BJ (cell line): ENCODE results near the gene DCUN1D4. TPM values are rescaled to one million over a fixed set of nuclear protein-coding genes. Genes with fewer than 3 reads are reported as not detected.

ENCODE experiments used
- CTCF ChIA-PET: fragments of 350-600 bp; formaldehyde crosslinking; extraction: SDS; loops from one replicate; lab custom pipeline; 2021; ENCODE audit warnings: antibody characterized with exemption, inconsistent platforms; lab: Yijun Ruan, JAX
- POLR2A ChIA-PET: fragments of 300-600 bp; sonication (Branson Sonifier 250); formaldehyde crosslinking; extraction: SDS; loops from one replicate; lab custom pipeline; 2021; ENCODE audit warnings: antibody characterized with exemption; lab: Charles Lee
- DNase-seq: peaks from one replicate; pipeline ENCODE4 v3.0.0-alpha.2; 2011; ENCODE audit warnings: low read depth
- H3K27me3 ChIP-seq: 2 replicates; pipeline ENCODE4 v1.6.0; 2011; ENCODE audit warnings: low read length; ENCODE audit not compliant: control insufficient read depth, insufficient read depth
- H3K36me3 ChIP-seq: 2 replicates; pipeline ENCODE4 v1.5.1; 2011; ENCODE audit warnings: low read length; ENCODE audit not compliant: control insufficient read depth, insufficient read depth
- H3K4me3 ChIP-seq: 2 replicates; pipeline ENCODE4 v1.5.1; 2011; ENCODE audit warnings: low read depth, mild to moderate bottlenecking, control low read depth, low read length
- polyA plus RNA-seq: library from polyadenylated mRNA; depleted of rRNA; stranded (reverse); fragments of >200 nt; gene quantifications from 2 replicates; pipeline ENCODE4 v1.2.3, GENCODE V29; 2011
- TF ChIP-seq, protein P1 (sequence below): IDR thresholded peaks from 2 replicates; pipeline ENCODE4 v1.5.1; 2011; ENCODE audit warnings: low read depth, mild to moderate bottlenecking, control low read depth, inconsistent platforms, low read length, moderate library complexity; ENCODE audit not compliant: insufficient read depth

Gene DCUN1D4
- polyA plus RNA-seq, 1 experiment: 50.7 TPM

DNA sequence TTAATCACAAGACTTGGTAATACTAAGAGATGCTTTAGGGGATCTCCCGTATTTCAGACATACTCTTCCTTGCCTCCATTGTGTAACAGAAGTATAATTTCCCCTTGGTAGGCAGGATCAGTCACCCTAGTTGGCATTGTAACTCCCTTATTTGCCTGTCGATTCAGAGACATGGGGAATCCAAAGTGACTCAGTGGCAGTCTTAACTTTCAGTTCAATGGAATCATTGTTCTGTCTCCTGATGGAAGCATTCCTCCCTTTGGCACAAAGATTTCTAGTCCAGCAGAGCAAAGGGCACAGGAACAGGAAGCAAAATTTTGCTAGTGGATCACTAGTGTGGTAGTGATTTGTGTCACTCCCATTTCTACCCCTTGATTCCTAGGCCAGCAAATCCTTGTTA lies 80.4 kb downstream of the DCUN1D4 start:
- Histone ChIP-seq H3K27me3 (no peaks in the 10 kb centered on the region; the same call in 1 of the 2 replicates), H3K4me3 (no peak overlapping the region), H3K36me3 (no peaks in the 10 kb centered on the region)
- POLR2A ChIA-PET: no interaction called here
- CTCF ChIA-PET: no interaction called here
- TF ChIP-seq, protein P1, sequence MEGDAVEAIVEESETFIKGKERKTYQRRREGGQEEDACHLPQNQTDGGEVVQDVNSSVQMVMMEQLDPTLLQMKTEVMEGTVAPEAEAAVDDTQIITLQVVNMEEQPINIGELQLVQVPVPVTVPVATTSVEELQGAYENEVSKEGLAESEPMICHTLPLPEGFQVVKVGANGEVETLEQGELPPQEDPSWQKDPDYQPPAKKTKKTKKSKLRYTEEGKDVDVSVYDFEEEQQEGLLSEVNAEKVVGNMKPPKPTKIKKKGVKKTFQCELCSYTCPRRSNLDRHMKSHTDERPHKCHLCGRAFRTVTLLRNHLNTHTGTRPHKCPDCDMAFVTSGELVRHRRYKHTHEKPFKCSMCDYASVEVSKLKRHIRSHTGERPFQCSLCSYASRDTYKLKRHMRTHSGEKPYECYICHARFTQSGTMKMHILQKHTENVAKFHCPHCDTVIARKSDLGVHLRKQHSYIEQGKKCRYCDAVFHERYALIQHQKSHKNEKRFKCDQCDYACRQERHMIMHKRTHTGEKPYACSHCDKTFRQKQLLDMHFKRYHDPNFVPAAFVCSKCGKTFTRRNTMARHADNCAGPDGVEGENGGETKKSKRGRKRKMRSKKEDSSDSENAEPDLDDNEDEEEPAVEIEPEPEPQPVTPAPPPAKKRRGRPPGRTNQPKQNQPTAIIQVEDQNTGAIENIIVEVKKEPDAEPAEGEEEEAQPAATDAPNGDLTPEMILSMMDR: no peak
- DNase-seq: no peak

DNA sequence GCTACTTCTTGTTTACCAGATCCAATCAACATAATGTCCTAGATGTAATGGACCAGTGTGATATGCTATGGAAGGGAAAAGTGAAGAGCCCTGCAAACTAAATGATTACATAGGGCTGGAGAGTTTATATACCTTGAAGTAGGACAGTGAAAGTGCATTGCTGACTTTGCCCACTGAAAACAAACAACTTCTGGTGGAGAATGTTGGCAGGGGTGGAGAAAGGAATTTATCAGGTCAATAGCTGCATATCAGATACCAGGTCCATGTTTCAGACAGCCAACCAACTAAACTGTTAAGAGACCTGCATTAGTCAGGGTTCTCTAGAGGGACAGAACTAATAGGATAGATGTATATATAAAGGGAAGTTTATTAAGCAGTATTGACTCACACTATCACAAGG lies 82.4 kb downstream of the DCUN1D4 start:
- DNase-seq: no peak
- Histone ChIP-seq H3K4me3 (no peak overlapping the region), H3K27me3 (no peaks in the 10 kb centered on the region; the same call in 1 of the 2 replicates), H3K36me3 (no peaks in the 10 kb centered on the region)
- TF ChIP-seq, protein P1: no peak
- CTCF ChIA-PET: no interaction called here
- POLR2A ChIA-PET: no interaction called here

DNA sequence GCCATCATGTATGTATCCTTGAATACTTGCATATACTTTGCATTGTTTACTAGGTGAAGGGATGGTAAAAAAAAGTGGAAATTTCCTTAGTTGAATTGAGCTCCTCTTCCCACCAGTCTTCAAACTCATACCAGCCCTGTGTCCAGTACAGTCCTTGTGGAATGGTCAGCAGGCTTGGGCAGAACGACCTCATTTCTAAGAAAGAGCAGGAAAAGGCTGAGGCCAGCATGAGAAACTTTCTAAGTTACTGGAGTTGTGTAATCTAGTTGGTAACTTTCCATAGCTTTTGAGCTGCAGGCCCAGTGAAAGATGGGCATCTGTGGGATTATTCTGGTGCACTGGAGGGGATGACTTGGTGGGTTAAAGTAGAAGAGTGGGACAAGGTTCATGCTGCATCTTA lies 87.6 kb downstream of the DCUN1D4 start:
- Histone ChIP-seq H3K36me3 (no peaks in the 10 kb centered on the region), H3K27me3 (no peaks in the 10 kb centered on the region; the same call in 1 of the 2 replicates), H3K4me3 (no peak overlapping the region)
- POLR2A ChIA-PET: no interaction called here
- no peak for DNase-seq
- TF ChIP-seq, protein P1: no peak
- CTCF ChIA-PET: no interaction called here

DNA sequence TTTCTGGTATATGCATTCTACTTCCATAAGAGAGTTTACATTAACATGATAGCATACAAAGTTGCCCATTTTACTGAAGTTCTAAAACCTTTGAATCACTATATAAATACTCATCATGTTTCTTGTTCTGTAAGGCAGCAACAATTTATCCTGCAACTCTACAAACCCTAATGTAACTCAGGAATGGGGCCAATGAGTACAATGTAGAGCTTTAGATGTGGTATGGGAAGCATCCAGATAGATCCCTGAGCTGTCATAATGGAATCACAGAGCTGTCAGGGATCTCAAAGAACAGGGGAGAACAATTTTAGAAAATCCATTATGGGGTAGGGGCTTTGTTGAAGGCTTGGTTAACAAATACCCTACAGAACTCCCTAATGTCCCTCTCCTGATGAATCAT lies 88.5 kb downstream of the DCUN1D4 start:
- no peaks in the 10 kb centered on the region for H3K36me3 ChIP-seq
- no peaks in the 10 kb centered on the region for H3K27me3 ChIP-seq
- POLR2A ChIA-PET: no interaction called here
- no peak for DNase-seq
- TF ChIP-seq, protein P1: no peak
- CTCF ChIA-PET: no interaction called here
- H3K4me3 ChIP-seq: no peak overlapping the region

DNA sequence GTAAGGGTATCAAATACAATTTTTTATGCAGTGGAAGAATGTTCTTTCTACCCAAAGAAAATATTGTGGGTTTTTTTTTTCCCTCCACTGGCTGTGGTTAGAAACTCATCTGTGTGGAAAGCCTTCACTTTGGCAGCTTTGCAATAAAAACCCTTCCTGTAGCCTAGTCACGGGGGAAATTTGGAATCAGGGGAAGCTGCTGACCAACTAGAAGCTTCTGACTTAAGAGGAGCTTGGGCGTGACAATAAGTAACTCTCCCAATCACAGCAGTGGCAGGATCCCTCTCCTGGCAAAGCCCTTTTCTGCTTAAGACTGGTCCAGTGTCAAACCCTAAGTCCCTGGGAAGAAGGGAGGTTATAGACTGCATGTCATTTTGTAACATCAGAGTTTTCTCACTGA lies 89.3 kb downstream of the DCUN1D4 start:
- H3K27me3 ChIP-seq: no peaks in the 10 kb centered on the region
- ChIA-PET POLR2A (no interaction called here), CTCF (interaction anchor here (1.2 kb wide), 1 partner anchor 53 kb away, joined by 3 read pairs; no protein-coding TSS in a partner anchor)
- peak; percentile 26 for DNase-seq
- TF ChIP-seq, protein P1: no peak
- H3K36me3 ChIP-seq: no peaks in the 10 kb centered on the region
- no peak overlapping the region for H3K4me3 ChIP-seq
